PC-9 (cell line): ENCODE data around the gene ADIPOR1. TPM values are rescaled to one million over a fixed set of nuclear protein-coding genes. Genes with fewer than 3 reads are reported as not detected.
"Not testable (repeated sequence)": the region's sequence is repeated elsewhere in the genome, so short reads cannot be mapped to it uniquely, and the experiment has no call there.

Source experiments
- BruUV-seq: library from RNA; stranded (reverse); fragments of 400-500 nt; replicated peaks from 2 replicates; lab custom pipeline; 2021; lab: Mats Ljungman, UMichigan
- CTCF ChIA-PET: fragments of 300-600 bp; sonication (Branson Sonifier 250); formaldehyde crosslinking; loops from one replicate; lab custom pipeline; 2022; ENCODE audit warnings: antibody characterized with exemption; lab: Charles Lee
- POLR2A ChIA-PET: fragments of 300-600 bp; sonication (Branson Sonifier 250); formaldehyde crosslinking; loops from one replicate; lab custom pipeline; 2022; ENCODE audit warnings: antibody characterized with exemption; ENCODE audit not compliant: unreplicated experiment; lab: Charles Lee
- DNase-seq, 2 experiments: peaks; one replicate each; pipeline versions ENCODE4 v3.0.0 to v3.0.0-alpha.2; 2015 to 2022; ENCODE audit warnings: mixed read lengths in 1 of 2
- H2AFZ ChIP-seq: fragments of 200-600 bp; sonication (generic); 2 replicates; pipeline ENCODE4 v1.8.1; 2017; ENCODE audit warnings: antibody characterized with exemption
- H3F3A ChIP-seq: fragments of 200-600 bp; sonication (generic); 2 replicates; pipeline ENCODE4 v1.8.1; 2017; ENCODE audit warnings: antibody characterized with exemption, mild to moderate bottlenecking, low read depth; ENCODE audit not compliant: insufficient read depth
- H3K27ac ChIP-seq: fragments of 200-600 bp; sonication (generic); 2 replicates; pipeline ENCODE4 v1.6.1; 2016; ENCODE audit warnings: mixed run types
- H3K27me3 ChIP-seq: fragments of 200-600 bp; sonication (generic); 2 replicates; pipeline ENCODE4 v1.6.1; 2016; ENCODE audit warnings: low read depth, mixed run types; ENCODE audit not compliant: insufficient read depth
- H3K36me3 ChIP-seq: fragments of 200-600 bp; sonication (generic); 2 replicates; pipeline ENCODE4 v1.6.1; 2016; ENCODE audit warnings: low read depth, mixed run types
- H3K4me1 ChIP-seq: fragments of 200-600 bp; sonication (generic); replicated peaks from 2 replicates; pipeline ENCODE4 v1.6.1; 2016; ENCODE audit warnings: mixed run types; ENCODE audit not compliant: insufficient read depth
- H3K4me2 ChIP-seq: fragments of 200-600 bp; sonication (generic); 2 replicates; pipeline ENCODE4 v1.6.1; 2017; ENCODE audit warnings: mixed run types
- H3K4me3 ChIP-seq: fragments of 200-600 bp; sonication (generic); 2 replicates; pipeline ENCODE4 v1.6.1; 2016; ENCODE audit warnings: mixed run types
- H3K79me2 ChIP-seq: fragments of 200-600 bp; sonication (generic); 2 replicates; pipeline ENCODE4 v1.6.1; 2017; ENCODE audit warnings: low read depth, mixed run types
- H3K9me2 ChIP-seq: fragments of 200-600 bp; sonication (generic); 2 replicates; pipeline ENCODE4 v1.8.1; 2017; ENCODE audit warnings: mild to moderate bottlenecking; ENCODE audit not compliant: insufficient read depth
- H3K9me3 ChIP-seq: fragments of 200-600 bp; sonication (generic); 2 replicates; pipeline ENCODE4 v1.8.1; 2016; ENCODE audit warnings: low read depth; ENCODE audit not compliant: insufficient read depth
- H4K20me1 ChIP-seq: fragments of 200-600 bp; sonication (generic); 2 replicates; pipeline ENCODE4 v1.8.1; 2017; ENCODE audit not compliant: insufficient read depth
- CTCF ChIP-seq: fragments of 200-600 bp; sonication (generic); conservative IDR thresholded peaks from 2 replicates; pipeline ENCODE4 v1.6.1; 2017; ENCODE audit warnings: mixed run types, antibody characterized with exemption, mild to moderate bottlenecking, moderate library complexity
- EZH2 ChIP-seq: fragments of 200-600 bp; sonication (generic); IDR thresholded peaks from 2 replicates; pipeline ENCODE4 v1.8.0; 2017; ENCODE audit warnings: antibody characterized with exemption, low read depth
- intact Hi-C: fragments of 100-400 bp; cut with micrococcal nuclease; formaldehyde crosslinking; loops from one replicate; pipeline ENCODE4 v1.10.0; 2022; ENCODE audit not compliant: unreplicated experiment
- total RNA-seq: library from RNA; stranded (reverse); gene quantifications from 2 replicates; pipeline ENCODE4 v1.2.3, GENCODE V29; 2021

ADIPOR1 gene
- total RNA-seq, 1 experiment from 2014 or later, result 102 TPM

- Histone ChIP-seq H3F3A (no peaks in the 10 kb centered on the region; the same call in none of the 2 replicates), H3K4me1 (no peaks in the 10 kb centered on the region), H3K79me2 (no peaks in the 10 kb centered on the region), H3K27me3 (no peaks in the 10 kb centered on the region), H3K9me3 (no peaks in the 10 kb centered on the region), H2AFZ (no peak overlapping the region), H3K9me2 (no peaks in the 10 kb centered on the region), H4K20me1 (no peaks in the 10 kb centered on the region), H3K36me3 (peaks cover 18% of the 10 kb centered on the region), H3K27ac (no peak overlapping the region), H3K4me2 (no peak overlapping the region), H3K4me3 (no peak overlapping the region)
- ChIA-PET POLR2A (no interaction called here), CTCF (interaction anchor here (0.6 kb wide), 1 partner anchor 82 kb away, joined by 7 read pairs; no protein-coding TSS in a partner anchor)
- no TSS peak for BruUV-seq
- no peak for TF ChIP-seq EZH2
- no peak for TF ChIP-seq CTCF
- intact Hi-C loops, result loop anchor here (10.0 kb wide), 1 partner anchor 180 kb away; no protein-coding TSS in a partner anchor
- DNase-seq, result no peak
These were observed 43.0 kb downstream of the ADIPOR1 start for GRCh38 chr1:202915146-202915545.

GRCh38 chr1:202912476-202912875 is 45.6 kb downstream of the ADIPOR1 start:
- H3K27ac ChIP-seq, result not testable (repeated sequence)

DNA sequence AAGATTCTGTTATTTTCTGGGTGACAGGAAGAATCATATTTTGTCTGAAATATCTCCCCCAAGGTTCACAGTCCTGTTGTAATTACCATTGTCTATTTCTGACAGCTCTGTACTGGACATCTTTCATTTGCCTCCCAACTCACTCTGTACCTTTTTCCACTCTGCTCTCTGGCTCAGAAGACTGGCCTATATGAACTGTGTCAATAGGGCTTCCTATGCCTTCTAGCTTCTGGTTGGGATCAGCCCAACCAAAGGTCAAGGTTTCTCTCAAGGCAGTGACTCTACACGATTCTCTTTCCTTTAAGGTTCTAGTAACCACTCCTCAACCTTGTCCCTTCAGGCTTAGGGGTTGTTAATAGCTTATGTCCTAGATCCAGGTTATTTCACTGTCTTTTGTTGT is 48.6 kb downstream of the ADIPOR1 start:
- no peak overlapping the region for H3K27ac ChIP-seq
- no TSS peak for BruUV-seq
- H3K79me2 ChIP-seq, result no peaks in the 10 kb centered on the region
- TF ChIP-seq EZH2, result no peak
- intact Hi-C loops, result no loop called here
- no peaks in the 10 kb centered on the region for H3F3A ChIP-seq
- H4K20me1 ChIP-seq, result no peaks in the 10 kb centered on the region
- no peaks in the 10 kb centered on the region for H3K9me3 ChIP-seq
- POLR2A ChIA-PET, result no interaction called here
- DNase-seq, result no peak
- H3K9me2 ChIP-seq, result no peaks in the 10 kb centered on the region
- H3K4me1 ChIP-seq, result no peaks in the 10 kb centered on the region
- no peak overlapping the region for H2AFZ ChIP-seq
- H3K27me3 ChIP-seq, result no peaks in the 10 kb centered on the region
- no peak overlapping the region for H3K4me3 ChIP-seq
- no peak overlapping the region for H3K4me2 ChIP-seq
- H3K36me3 ChIP-seq, result no peaks in the 10 kb centered on the region
- CTCF ChIA-PET, result no interaction called here

More at GRCh38 chr1:202912476-202912875, 45.6 kb downstream of the ADIPOR1 start:
- H3K36me3 ChIP-seq, DNase-seq, POLR2A ChIA-PET, H3K9me2 ChIP-seq, H3K4me2 ChIP-seq, H3K4me1 ChIP-seq, CTCF ChIA-PET, BruUV-seq, H3K9me3 ChIP-seq, H3F3A ChIP-seq, H3K4me3 ChIP-seq, H4K20me1 ChIP-seq, H3K27me3 ChIP-seq, H2AFZ ChIP-seq, H3K79me2 ChIP-seq: not testable (repeated sequence)
- intact Hi-C loops, result loop anchor here (10.0 kb wide), 1 partner anchor 178 kb away; no protein-coding TSS in a partner anchor

GRCh38 chr1:202908998-202909397 is 49.1 kb downstream of the ADIPOR1 start:
- Histone ChIP-seq H3K9me3 (no peaks in the 10 kb centered on the region), H3K36me3 (no peaks in the 10 kb centered on the region), H4K20me1 (no peaks in the 10 kb centered on the region), H3F3A (no peaks in the 10 kb centered on the region), H3K27ac (no peak overlapping the region), H3K27me3 (no peaks in the 10 kb centered on the region), H3K9me2 (no peaks in the 10 kb centered on the region), H3K79me2 (no peaks in the 10 kb centered on the region), H3K4me1 (no peaks in the 10 kb centered on the region), H2AFZ (no peak overlapping the region), H3K4me3 (no peak overlapping the region), H3K4me2 (no peak overlapping the region)
- no peak for DNase-seq
- ChIA-PET POLR2A (no interaction called here), CTCF (no interaction called here)
- no peak for TF ChIP-seq CTCF
- BruUV-seq, result no TSS peak
- intact Hi-C loops, result no loop called here
